GM15510 (cell line): Measurements from ENCODE around the gene DAGLB.

ENCODE experiments used
- POLR2A ChIP-seq: IDR thresholded peaks from 3 replicates; pipeline ENCODE4 v1.6.1; 2011; ENCODE audit warnings: borderline replicate concordance; ENCODE audit not compliant: insufficient read length; ENCODE audit errors: extremely low read depth

Gene DAGLB

DNA sequence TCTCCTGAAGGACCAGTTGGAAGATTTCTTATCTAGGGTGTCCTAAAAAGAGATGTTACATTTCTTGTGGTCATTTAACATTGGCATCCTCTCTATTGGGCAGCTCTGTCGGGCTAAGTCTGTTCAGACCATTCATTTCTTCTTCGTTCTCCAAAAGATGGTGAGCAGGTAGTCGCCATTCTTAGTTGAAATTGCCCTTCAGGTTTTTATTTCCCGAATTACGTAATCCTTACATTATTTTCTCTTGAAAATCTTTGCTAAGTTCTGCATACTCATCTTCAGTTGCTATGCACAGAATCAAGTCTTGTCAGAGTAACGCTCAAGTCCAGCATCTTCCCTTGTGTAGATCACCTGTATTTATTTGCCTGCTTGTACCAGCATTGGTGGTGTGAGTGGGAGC lies 53.6 kb downstream of the DAGLB start:
- no peak for TF ChIP-seq POLR2A

DNA sequence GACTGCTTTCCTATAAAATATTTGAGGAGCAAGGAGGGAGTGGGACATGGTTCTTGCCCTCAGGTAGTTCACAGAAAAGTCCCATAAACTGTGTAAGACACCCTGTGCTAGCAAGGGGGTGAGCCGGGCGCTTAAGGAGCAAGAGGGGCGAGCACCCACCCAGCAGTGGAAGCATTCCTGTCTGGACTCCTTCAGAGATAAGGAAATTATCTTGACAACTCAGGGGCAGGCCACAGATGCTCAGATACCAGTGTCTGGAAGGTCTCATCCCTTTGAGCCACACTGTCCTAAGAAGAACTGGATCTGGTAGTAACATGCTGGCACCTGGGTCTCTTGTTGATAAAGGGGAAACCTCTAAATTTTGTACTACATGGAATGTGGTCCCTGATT lies 54.1 kb downstream of the DAGLB start:
- TF ChIP-seq POLR2A, result no peak

DNA sequence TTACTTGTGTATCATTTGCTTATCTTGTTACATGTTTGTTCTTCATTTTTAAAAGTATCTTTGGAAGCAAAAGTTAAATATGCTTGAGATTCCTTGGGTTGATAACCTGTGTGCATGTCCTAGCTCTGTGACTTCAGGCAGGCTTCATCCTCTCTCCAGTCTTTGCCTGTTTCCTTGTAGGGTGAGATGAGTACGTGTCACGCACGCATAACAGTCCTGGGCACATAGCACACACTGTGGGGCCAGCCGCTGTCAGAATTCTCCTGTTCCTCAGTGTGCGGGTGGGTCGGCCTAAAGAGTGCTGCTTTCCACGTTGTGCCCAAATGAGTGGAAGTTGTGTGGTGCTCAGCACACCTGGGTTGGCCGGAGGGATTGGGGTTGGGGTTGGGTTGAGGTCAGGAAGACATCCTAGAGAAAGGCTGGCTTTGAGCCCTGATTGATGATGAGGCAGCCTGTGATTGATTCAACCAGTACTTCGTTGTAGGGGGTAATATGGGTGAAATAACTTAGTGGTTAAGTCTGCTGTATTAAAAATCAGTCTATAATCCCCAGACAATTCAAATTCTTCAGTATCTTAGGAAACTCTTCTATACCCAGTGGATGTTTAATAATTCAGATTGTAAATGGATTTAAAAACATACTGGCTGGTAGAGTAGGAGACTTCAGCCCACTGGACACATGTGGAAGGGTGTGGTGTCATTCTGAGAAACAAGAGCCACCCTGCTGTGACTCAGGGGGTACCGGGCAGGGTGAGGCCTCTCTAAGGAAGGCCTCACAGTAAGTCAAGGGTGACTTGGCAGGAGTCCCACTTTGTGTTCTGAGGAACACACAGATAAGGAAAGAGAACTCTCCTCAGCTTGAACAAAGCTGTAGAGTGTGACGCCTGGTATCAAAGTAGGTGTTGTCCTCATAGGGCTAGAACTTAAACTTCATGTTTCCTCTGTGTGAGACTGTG lies 54.8 kb downstream of the DAGLB start:
- no peak for TF ChIP-seq POLR2A

DNA sequence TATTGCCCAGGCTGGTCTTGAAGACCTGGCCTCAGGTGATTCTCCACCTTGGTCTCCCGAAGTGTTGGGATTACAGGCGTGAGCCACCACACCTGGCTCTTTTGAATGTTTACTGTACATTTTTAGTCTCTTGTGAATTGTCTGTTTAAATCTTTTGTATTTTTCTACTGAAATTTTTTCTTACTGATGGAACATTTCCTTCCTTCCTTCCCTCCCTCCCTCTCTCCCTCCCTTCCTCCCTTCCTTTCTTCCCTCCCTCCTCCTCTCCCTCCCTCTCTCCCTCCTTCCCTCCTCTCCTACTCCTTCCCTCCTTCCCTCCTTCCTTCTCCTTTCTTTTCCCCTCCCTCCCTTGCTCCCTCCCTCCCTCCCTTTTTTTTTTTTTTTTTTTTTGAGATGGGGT lies 58.0 kb downstream of the DAGLB start:
- no peak for TF ChIP-seq POLR2A

DNA sequence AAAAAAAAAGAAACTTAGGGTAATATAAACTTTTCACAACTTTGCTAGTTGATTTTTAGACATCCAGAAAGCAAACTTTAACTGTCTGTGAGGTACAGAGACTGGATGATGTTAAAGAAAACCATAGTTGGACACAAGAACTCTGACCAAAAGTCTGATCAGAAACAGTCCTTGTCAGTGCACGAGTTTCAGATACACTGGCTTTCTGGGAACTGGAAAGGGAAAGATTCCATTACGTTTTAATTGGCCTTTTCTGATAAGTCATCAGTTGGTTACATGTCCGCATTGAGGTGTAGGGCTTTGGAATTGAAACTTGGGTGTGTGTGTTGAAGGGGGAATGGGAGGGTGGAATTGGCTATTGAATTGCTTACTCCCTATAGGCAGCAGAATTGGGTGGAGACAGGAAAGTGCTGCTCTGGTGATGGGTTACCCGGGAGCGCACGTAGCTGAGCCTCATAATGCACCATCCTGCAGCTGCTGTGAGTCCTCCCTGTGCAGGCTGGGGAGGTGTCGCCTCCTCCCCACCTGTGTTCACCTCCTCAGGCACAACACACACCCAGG lies 59.9 kb downstream of the DAGLB start:
- no peak for TF ChIP-seq POLR2A

DNA sequence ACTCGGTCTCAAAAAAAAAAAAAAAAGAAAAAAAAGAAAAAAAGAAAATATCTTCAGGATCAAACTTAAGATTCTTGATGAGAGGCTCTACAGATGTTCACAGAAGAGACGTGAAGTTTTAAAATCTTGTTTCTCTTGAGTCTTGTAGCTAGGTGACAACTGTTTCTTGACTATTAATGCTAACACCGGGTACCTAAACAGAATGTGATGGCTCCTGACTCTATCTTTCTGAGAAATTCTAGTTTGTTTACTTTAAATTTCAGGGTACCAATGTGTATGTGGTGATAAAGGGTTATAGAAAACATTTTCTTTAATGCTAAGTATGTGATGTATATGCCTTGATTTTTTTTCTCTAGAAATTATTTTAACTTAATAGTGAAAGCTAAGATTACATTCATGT lies 61.0 kb downstream of the DAGLB start:
- no peak for TF ChIP-seq POLR2A

DNA sequence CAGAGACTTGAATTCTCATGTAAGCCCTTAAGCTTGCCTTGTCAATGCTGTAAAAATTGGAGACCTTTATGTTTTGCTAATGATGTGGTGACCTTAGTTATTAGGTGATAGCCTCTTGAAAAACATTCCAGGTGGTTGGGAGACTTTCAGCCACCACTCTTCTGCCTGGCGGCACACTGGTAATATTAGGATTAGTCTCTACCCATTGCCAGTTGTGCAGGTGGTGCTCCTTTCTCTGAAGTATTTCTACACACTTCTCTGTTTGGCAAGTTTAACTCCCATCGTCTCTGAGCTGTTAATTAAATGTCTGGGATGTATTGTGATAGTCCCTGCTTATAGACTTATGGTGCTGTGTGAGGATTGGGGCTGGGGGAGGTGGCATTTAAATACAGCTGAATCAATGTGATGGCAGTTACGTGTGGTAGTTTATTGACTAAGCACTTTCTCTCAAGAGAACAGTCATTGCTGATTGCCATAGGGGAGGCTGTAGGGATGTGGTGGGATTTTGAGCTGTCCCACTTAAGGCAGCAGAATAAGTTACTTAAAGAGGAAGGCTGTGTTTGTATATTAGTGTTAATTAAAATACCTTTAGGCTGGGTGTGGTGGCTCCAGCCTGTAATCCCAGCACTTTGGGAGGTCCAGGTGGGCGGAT lies 61.7 kb downstream of the DAGLB start:
- no peak for TF ChIP-seq POLR2A

DNA sequence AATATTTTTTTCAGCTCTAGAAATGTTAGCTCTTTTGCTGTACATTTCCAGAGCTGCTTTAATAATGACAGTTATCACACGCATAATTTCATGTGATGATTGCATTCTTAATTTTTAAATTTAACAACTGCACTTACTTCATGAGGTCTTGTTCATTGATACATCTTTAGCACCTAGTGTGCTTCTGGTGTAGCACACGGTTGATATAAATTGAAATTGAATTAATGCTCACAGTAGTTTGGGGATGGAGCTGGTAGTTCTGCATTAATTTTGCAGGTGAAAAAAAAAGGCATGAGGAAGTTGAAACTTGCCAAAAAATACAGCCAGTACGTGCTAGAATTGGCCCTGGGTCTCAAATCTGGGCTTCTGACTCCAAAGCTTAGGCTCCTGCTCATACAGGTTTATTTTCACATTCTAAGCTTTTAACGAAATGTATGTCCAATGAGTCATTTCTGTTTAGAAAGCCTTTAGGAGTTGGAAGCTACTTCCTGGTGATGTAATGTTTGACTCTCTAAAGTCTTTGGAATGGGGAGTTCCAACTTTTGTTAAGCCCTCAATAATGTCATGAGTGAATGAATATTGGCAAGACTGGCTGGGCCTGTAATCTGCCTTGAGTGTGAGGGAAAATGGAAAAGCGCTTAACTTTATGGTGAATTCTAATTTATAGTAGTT lies 62.5 kb downstream of the DAGLB start:
- TF ChIP-seq POLR2A, result no peak

DNA sequence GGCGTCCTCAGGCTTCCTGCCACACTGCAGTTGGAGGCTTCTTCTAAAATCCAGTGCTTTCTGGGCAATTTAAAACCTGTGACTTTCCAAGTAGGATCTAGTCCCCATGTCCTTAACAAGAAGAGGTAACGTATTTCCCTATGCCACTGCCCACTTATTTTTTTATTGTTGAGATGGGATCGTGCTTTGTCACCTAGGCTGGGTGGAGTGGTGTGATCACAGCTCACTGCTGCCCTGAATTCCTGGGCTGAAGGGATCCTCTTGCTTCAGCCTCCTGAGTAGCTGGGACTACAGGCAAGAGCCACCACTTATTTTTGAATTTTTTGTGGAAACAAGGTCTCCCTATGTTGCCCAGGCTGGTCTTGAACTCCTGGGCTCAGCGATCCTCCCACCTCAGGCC lies 63.4 kb downstream of the DAGLB start:
- no peak for TF ChIP-seq POLR2A

DNA sequence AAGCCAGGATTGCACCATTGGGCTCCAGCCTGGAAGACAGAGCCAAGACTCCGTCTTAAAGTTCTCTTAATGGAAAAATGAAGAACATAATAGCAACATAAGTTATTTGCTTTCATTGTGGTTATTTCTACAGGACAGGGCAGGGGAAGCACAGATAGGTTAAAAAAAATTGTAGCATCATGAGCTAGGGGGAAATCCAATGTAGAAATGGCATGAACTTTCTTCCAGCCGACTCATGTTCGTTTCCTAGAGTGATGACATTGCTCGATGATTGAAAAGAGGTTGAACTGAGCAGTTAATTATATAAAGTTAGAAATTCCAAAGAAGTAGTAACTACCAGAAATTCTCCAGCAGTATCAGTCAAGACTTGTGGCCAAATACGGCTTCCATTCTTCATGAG lies 64.9 kb downstream of the DAGLB start:
- no peak for TF ChIP-seq POLR2A

DNA sequence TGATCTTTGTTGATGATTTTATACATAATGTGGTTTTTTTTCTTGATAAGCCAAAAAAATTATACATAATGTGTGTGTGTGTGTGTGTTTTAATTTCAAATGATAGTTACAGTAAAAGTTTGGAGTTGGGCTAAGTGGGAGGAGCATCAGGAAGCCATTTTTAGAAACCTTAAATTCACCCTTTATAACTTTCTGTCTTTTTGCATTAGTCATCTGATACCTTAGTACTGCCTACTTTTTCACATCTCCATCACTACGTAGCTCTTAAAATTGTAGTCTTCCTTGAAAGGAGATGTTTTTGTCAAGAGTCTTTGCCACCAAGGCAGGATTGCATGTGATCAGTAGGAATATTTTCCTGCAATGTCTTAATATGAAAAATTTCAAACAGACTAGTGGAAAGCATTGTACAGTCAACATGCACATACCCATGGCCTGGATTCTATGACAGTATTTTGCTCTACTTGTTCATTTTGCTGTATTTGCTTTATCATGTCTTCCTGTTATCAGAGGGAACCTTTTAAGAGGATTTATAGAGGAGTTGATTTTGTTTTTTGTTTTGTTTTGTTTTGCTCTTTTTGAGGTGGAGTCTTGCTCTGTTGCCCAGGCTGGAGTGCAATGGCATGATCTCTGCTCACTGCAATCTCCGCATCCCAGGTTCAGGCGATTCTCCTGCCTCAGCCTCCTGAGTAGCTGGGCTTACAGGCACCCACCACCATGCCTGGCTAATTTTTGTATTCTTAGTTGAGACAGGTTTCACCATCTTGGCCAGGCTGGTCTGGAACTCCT lies 67.3 kb downstream of the DAGLB start:
- TF ChIP-seq POLR2A, result no peak

DNA sequence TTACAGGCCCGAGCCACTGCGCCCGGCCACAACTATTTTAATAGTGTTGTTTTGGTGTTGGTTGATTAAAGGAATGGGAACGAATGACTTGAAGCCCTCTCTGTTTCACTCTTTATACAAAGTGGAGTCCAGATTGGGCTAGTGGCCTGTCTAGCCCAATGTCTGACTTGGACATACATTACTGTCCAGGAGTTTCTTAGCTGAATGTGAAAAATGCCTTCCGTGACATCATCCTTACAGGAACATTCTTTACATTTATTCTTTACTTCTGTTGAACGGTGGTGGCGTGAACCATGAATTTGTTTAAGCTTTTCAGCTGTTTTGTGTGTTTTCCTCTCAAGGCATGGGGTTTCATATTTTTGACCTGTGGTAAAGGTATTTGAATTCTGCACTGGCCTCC lies 67.9 kb downstream of the DAGLB start:
- no peak for TF ChIP-seq POLR2A

DNA sequence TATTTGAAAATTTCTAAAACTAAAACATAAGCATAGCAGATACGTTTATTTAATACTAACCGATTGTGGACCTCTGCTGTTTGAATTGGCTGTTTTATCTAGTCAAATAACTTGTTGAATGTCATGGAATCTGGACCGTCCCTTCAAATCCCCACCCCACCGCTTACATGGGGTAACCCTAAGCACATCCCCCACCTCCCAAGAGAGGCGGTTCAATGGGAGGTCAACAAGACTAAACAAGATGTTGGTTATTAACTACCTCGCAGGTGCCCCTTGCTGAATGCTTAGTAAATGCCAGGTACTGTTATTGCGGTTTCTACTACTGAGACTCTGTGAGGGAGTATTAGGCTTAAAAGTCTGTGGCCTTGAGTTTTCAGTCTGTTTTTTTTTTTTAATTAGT lies 70.9 kb downstream of the DAGLB start:
- TF ChIP-seq POLR2A, result no peak

DNA sequence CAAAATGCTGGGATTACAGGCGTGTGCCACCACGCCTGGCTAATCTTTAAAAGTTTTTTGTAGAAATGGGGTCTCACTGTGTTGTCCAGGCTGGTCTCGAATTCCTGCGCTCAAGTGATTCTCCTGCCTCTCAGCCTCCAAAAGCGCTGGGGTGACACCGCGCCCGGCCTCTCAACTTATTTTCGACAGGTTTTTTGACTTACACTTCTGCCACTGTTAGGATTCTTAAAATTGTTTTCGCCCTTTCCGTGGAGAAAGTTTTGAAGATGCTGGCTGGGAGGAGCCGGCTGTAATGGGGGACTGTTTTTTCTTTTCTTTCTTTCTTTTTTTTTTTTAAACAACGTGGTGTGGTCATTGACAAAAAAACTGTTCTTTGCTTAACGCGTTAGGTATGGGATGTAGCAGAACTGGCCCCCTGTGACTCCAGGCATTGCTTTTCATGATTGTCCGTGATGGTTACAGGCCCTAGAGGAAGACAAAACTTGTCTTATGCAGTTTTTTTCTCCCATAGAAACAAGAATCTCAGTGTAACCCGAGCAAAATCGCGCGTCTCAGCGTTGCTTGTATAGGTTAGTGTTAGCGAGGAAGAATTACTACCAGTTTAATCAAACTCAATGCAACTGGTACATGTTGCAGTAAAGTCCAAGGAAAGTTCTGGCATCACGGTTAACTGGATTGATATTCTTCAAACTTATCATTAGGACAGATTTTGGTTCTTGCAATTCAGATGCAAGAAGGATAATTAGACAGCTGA lies 72.2 kb downstream of the DAGLB start:
- no peak for TF ChIP-seq POLR2A
